Activated T-helper 17 cell treated with anti-CD3 and anti-CD28 coated beads, Interleukin-2, amount 50 U/mL, for 72 hours (primary cell): ENCODE measurements around the gene PHLDB2. TPM values are rescaled to one million over a fixed set of nuclear protein-coding genes. Genes with fewer than 3 reads are reported as not detected.

Source experiments
- ATAC-seq: fragments of 150-1000 bp; cut with Tn5 transposase; replicated peaks from 2 replicates; pipeline ENCODE4 v1.10.0; 2021; ENCODE audit warnings: mild to moderate bottlenecking, moderate library complexity
- H3K27ac Mint-ChIP-seq: one replicate; pipeline ENCODE4 v1.8.0; 2022; ENCODE audit warnings: mixed read lengths
- H3K27me3 Mint-ChIP-seq: one replicate; pipeline ENCODE4 v1.8.0; 2022; ENCODE audit warnings: mixed read lengths
- H3K36me3 Mint-ChIP-seq: one replicate; pipeline ENCODE4 v1.8.0; 2022; ENCODE audit warnings: low read depth, mild to moderate bottlenecking, mixed read lengths
- H3K4me1 Mint-ChIP-seq: one replicate; pipeline ENCODE4 v1.8.0; 2022; ENCODE audit warnings: mixed read lengths
- H3K4me3 Mint-ChIP-seq: one replicate; pipeline ENCODE4 v1.8.0; 2022; ENCODE audit warnings: mild to moderate bottlenecking, mixed read lengths
- H3K9me3 Mint-ChIP-seq: one replicate; pipeline ENCODE4 v1.8.0; 2022; ENCODE audit warnings: mixed read lengths
- total RNA-seq, 2 donors: library from RNA; stranded (reverse); gene quantifications; one replicate each; pipeline ENCODE4 v1.2.3, GENCODE V29; 2022

The PHLDB2 gene
- total RNA-seq, 2 donors from 2014 or later = 2.9 TPM

DNA sequence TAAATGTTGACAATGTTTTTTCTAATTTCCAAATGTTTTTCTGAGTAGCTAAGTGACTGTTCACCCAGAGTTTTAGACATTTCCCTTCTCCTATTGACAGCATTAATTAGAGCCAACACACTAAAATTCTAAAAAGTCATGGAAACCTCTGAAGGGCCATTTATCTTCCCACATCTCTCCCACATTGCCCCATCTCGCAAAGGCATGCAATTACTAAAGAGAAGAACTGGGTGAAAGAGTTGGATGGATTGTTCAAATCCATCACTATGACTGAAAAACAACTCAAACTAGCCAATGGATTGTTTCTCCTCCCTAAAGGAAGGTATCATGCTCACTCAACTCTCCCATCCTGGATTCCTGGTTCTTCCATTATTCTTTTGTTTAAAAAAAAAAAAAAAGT lies 30.0 kb upstream of the PHLDB2 start:
- no peaks in the 10 kb centered on the region for H3K27me3 Mint-ChIP-seq
- no peak for ATAC-seq
- H3K27ac Mint-ChIP-seq = no peak overlapping the region
- H3K36me3 Mint-ChIP-seq = no peaks in the 10 kb centered on the region
- peaks cover 7% of the 10 kb centered on the region for H3K4me1 Mint-ChIP-seq
- H3K9me3 Mint-ChIP-seq = no peaks in the 10 kb centered on the region
- H3K4me3 Mint-ChIP-seq = no peak overlapping the region

GRCh38 chr3:111831840-111832239 lies 27.2 kb upstream of the PHLDB2 start:
- H3K4me1 Mint-ChIP-seq = peaks cover 7% of the 10 kb centered on the region
- H3K36me3 Mint-ChIP-seq = no peaks in the 10 kb centered on the region
- no peak overlapping the region for H3K4me3 Mint-ChIP-seq
- ATAC-seq = peak; percentile 80
- H3K27me3 Mint-ChIP-seq = no peaks in the 10 kb centered on the region
- H3K27ac Mint-ChIP-seq = no peak overlapping the region
- H3K9me3 Mint-ChIP-seq = no peaks in the 10 kb centered on the region

GRCh38 chr3:111837112-111837511 lies 22.0 kb upstream of the PHLDB2 start:
- ATAC-seq = no peak
- no peaks in the 10 kb centered on the region for H3K9me3 Mint-ChIP-seq
- H3K27me3 Mint-ChIP-seq = no peaks in the 10 kb centered on the region
- H3K4me1 Mint-ChIP-seq = peaks cover 2% of the 10 kb centered on the region
- no peak overlapping the region for H3K27ac Mint-ChIP-seq
- no peaks in the 10 kb centered on the region for H3K36me3 Mint-ChIP-seq
- no peak overlapping the region for H3K4me3 Mint-ChIP-seq

GRCh38 chr3:111838133-111838532 lies 20.9 kb upstream of the PHLDB2 start:
- ATAC-seq = no peak

DNA sequence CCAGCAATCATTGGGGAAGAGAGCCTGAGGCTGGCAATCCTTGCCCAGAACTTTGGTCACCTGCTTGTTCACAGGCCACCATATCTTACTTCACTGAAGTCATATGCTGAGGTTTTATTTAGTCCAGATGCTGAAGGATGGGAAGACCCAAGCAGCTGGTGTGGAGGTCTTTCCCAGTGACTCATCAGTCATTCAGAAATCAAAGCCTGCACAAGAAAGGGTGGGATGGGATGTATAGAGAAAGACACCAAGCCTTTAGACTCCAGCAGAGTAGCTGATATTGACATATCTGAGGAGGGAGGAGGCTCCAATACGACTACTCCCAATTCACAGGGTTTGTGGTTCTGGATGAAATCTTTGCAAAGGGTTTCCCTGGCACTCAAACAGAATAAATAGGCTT lies 13.0 kb upstream of the PHLDB2 start:
- H3K4me3 Mint-ChIP-seq = no peak overlapping the region
- H3K9me3 Mint-ChIP-seq = no peaks in the 10 kb centered on the region
- H3K36me3 Mint-ChIP-seq = no peaks in the 10 kb centered on the region
- H3K27ac Mint-ChIP-seq = no peak overlapping the region
- peaks cover 14% of the 10 kb centered on the region for H3K27me3 Mint-ChIP-seq
- no peak for ATAC-seq
- H3K4me1 Mint-ChIP-seq = no peaks in the 10 kb centered on the region

More at GRCh38 chr3:111838133-111838532, 20.9 kb upstream of the PHLDB2 start:
- Mint-ChIP-seq H3K4me3 (no peak overlapping the region), H3K27me3 (peaks cover 3% of the 10 kb centered on the region), H3K36me3 (no peaks in the 10 kb centered on the region), H3K9me3 (no peaks in the 10 kb centered on the region), H3K27ac (no peak overlapping the region), H3K4me1 (no peaks in the 10 kb centered on the region)

DNA sequence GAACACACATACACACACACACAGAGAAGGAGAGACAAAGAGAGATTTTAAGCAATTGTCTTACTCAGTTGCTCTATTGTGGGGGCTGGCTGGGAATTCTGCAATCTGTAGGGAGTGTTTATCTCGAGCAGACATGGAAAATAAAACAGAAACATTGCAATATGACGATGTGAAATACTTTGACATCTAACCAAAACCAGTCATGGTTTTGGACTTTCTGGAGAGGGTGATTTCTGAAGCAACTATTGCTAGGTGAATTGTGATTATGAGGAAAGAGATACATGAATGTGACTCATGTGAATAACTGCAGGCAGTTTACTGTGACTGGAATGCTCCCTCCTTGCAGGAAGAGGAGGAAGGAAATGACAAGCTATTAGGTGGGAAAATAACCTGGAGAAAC lies 12.3 kb upstream of the PHLDB2 start:
- Mint-ChIP-seq H3K27ac (no peak overlapping the region), H3K9me3 (no peaks in the 10 kb centered on the region), H3K27me3 (peaks cover 14% of the 10 kb centered on the region), H3K4me1 (no peaks in the 10 kb centered on the region), H3K36me3 (no peaks in the 10 kb centered on the region), H3K4me3 (no peak overlapping the region)
- ATAC-seq = no peak

- H3K4me3 Mint-ChIP-seq = no peak overlapping the region
- H3K27me3 Mint-ChIP-seq = peaks cover 12% of the 10 kb centered on the region
- H3K4me1 Mint-ChIP-seq = no peaks in the 10 kb centered on the region
- H3K36me3 Mint-ChIP-seq = no peaks in the 10 kb centered on the region
- no peaks in the 10 kb centered on the region for H3K9me3 Mint-ChIP-seq
- ATAC-seq = no peak
- no peak overlapping the region for H3K27ac Mint-ChIP-seq
These were observed 10.8 kb upstream of the PHLDB2 start for GRCh38 chr3:111848283-111848682.

DNA sequence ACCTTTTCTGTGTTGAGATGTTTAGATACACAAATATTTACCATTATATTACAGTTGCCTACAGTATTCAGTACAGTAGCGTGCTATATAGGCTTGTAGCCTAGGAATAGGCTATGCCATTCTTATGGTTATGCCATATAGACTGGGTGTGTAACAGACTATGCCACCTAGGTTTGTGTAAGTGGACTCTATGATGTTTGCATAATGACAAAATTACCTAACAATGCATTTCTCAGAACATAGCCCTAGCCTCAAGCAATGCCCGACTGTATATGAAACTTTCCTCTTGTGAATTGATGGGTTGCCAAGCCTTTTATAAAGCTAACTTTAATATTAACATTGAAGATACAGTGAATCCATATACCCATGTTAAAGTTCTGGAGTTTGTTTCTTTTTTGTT lies 10.3 kb upstream of the PHLDB2 start:
- ATAC-seq = no peak
- no peaks in the 10 kb centered on the region for H3K36me3 Mint-ChIP-seq

GRCh38 chr3:111850537-111850936 lies 8.5 kb upstream of the PHLDB2 start:
- Mint-ChIP-seq H3K27ac (no peak overlapping the region), H3K4me1 (no peaks in the 10 kb centered on the region), H3K27me3 (peaks cover 4% of the 10 kb centered on the region), H3K4me3 (no peak overlapping the region), H3K36me3 (no peaks in the 10 kb centered on the region), H3K9me3 (no peaks in the 10 kb centered on the region)
- ATAC-seq = no peak

More for the DNA sequence above, 10.3 kb upstream of the PHLDB2 start:
- Mint-ChIP-seq H3K4me3 (no peak overlapping the region), H3K27ac (no peak overlapping the region), H3K4me1 (no peaks in the 10 kb centered on the region), H3K9me3 (no peaks in the 10 kb centered on the region), H3K27me3 (peaks cover 11% of the 10 kb centered on the region)

GRCh38 chr3:111851511-111851954 lies 7.5 kb upstream of the PHLDB2 start:
- Mint-ChIP-seq H3K36me3 (no peaks in the 10 kb centered on the region), H3K9me3 (no peaks in the 10 kb centered on the region), H3K4me3 (no peak overlapping the region), H3K27me3 (peaks cover 4% of the 10 kb centered on the region), H3K27ac (no peak overlapping the region), H3K4me1 (no peaks in the 10 kb centered on the region)
- ATAC-seq = peak; percentile 21

- Mint-ChIP-seq H3K4me1 (no peaks in the 10 kb centered on the region), H3K9me3 (no peaks in the 10 kb centered on the region), H3K4me3 (no peak overlapping the region), H3K27ac (no peak overlapping the region), H3K36me3 (no peaks in the 10 kb centered on the region), H3K27me3 (peaks cover 3% of the 10 kb centered on the region)
- no peak for ATAC-seq
These were observed 6.5 kb upstream of the PHLDB2 start for GRCh38 chr3:111852540-111852939.

- H3K27ac Mint-ChIP-seq = no peak overlapping the region
- H3K4me1 Mint-ChIP-seq = no peaks in the 10 kb centered on the region
- H3K4me3 Mint-ChIP-seq = no peak overlapping the region
These were observed 6.0 kb upstream of the PHLDB2 start for GRCh38 chr3:111853068-111853467.

GRCh38 chr3:111854990-111855389 lies 4.1 kb upstream of the PHLDB2 start:
- no peaks in the 10 kb centered on the region for H3K4me1 Mint-ChIP-seq
- H3K4me3 Mint-ChIP-seq = no peak overlapping the region
- no peaks in the 10 kb centered on the region for H3K9me3 Mint-ChIP-seq
- no peak for ATAC-seq
- no peaks in the 10 kb centered on the region for H3K27me3 Mint-ChIP-seq
- no peak overlapping the region for H3K27ac Mint-ChIP-seq
- no peaks in the 10 kb centered on the region for H3K36me3 Mint-ChIP-seq

More at GRCh38 chr3:111853068-111853467, 6.0 kb upstream of the PHLDB2 start:
- ATAC-seq = no peak
- H3K27me3 Mint-ChIP-seq = no peaks in the 10 kb centered on the region
- H3K9me3 Mint-ChIP-seq = no peaks in the 10 kb centered on the region
- H3K36me3 Mint-ChIP-seq = no peaks in the 10 kb centered on the region

DNA sequence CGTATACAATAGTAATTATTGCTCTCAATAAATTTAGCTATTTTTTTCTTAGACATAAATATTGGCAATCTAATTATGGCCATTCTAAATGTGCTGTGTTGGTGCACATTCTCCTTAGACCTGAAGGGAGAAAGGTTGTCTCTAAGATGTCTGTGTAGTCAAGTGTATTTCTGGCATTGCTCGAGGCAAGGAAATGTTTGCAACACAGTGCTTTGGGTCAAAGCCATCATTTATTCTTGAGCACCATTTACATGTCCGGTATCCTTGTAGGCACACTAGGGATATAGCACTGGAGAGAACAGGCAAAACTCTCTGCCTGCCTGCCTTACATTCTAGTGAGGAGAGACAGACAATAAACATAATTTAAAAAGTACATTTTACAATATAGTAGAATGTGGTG lies 2.6 kb upstream of the PHLDB2 start:
- ATAC-seq = no peak
- Mint-ChIP-seq H3K4me1 (peaks cover 10% of the 10 kb centered on the region), H3K36me3 (no peaks in the 10 kb centered on the region), H3K9me3 (no peaks in the 10 kb centered on the region), H3K27me3 (no peaks in the 10 kb centered on the region), H3K4me3 (no peak overlapping the region), H3K27ac (no peak overlapping the region)

GRCh38 chr3:111857474-111857873 lies 1.6 kb upstream of the PHLDB2 start:
- no peak for ATAC-seq

DNA sequence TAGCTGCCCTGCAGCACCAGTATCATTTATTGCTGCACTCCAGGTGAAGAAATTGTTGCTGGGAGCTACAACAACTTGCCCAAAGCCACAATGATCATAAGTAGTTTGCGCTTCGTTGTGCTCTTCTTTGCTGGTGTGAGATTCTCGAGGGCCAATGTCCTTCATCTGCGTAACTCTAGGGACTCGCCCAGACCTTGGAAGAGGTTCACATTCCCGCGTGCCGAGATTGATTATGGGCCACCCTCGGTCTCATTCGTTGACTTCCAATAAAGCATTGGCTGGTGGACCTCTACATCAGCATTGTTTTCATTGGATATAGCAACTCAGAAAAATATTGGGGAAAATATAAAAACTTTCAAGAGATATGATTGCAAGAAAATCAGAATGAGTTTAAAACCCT lies 423 bp upstream of the PHLDB2 start:
- no peak for ATAC-seq
- Mint-ChIP-seq H3K4me3 (peak overlapping the region; percentile 91), H3K27ac (no peak overlapping the region), H3K9me3 (no peaks in the 10 kb centered on the region), H3K4me1 (peaks cover 10% of the 10 kb centered on the region), H3K36me3 (no peaks in the 10 kb centered on the region), H3K27me3 (no peaks in the 10 kb centered on the region)

More at GRCh38 chr3:111857474-111857873, 1.6 kb upstream of the PHLDB2 start:
- Mint-ChIP-seq H3K9me3 (no peaks in the 10 kb centered on the region), H3K4me3 (no peak overlapping the region), H3K4me1 (peaks cover 10% of the 10 kb centered on the region), H3K36me3 (no peaks in the 10 kb centered on the region), H3K27ac (no peak overlapping the region), H3K27me3 (no peaks in the 10 kb centered on the region)
